ENCODE data around the gene POC1B.

GRCh38 chr12:89513544-89513943 lies 12.3 kb downstream of the POC1B start:
- TF ChIP-seq POLR2A (IDR thresholded peaks at IDR 0.05): no peak
- no peak for TF ChIP-seq CTCF (IDR thresholded peaks at IDR 0.05)

Data from Peyer's patch (tissue), 4 donors.